Activated CD4-positive, alpha-beta T cell treated with anti-CD3 and anti-CD28 coated beads for 36 hours (primary cell): Measurements from ENCODE around the gene IGSF1. TPM values are rescaled to one million over a fixed set of nuclear protein-coding genes. Genes with fewer than 3 reads are reported as not detected.

Experiments used
- ATAC-seq: fragments of 200-7000 bp; cut with Tn5 transposase; one replicate; pipeline ENCODE4 v1.10.0; 2021; ENCODE audit warnings: mild to moderate bottlenecking, moderate library complexity
- CTCF ChIA-PET: fragments of 350-600 bp; sonication (Branson Sonifier 250); formaldehyde crosslinking; loops from one replicate; lab custom pipeline; 2021; ENCODE audit warnings: antibody characterized with exemption; lab: Charles Lee
- POLR2A ChIA-PET: fragments of 350-600 bp; sonication (Branson Sonifier 250); formaldehyde crosslinking; loops from one replicate; lab custom pipeline; 2021; ENCODE audit warnings: antibody characterized with exemption, inconsistent platforms; lab: Charles Lee
- DNase-seq: peaks from one replicate; pipeline ENCODE4 v3.0.0-alpha.2; 2020
- H3K27ac Mint-ChIP-seq: one replicate; pipeline ENCODE4 v1.8.0; 2021; ENCODE audit warnings: mixed read lengths
- H3K27me3 Mint-ChIP-seq: one replicate; pipeline ENCODE4 v1.8.0; 2021; ENCODE audit warnings: mixed read lengths
- H3K36me3 Mint-ChIP-seq: one replicate; pipeline ENCODE4 v1.8.0; 2021; ENCODE audit warnings: low read depth, mixed read lengths
- H3K4me1 Mint-ChIP-seq: one replicate; pipeline ENCODE4 v1.8.0; 2021; ENCODE audit warnings: mixed read lengths
- H3K4me3 Mint-ChIP-seq: one replicate; pipeline ENCODE4 v1.8.0; 2021; ENCODE audit warnings: mild to moderate bottlenecking, moderate library complexity, mixed read lengths
- H3K9me3 Mint-ChIP-seq: one replicate; pipeline ENCODE4 v1.8.0; 2021; ENCODE audit warnings: low read depth, mixed read lengths
- intact Hi-C, 2 experiments: fragments of 100-400 bp; cut with DNase I in 1 of 2; cut with micrococcal nuclease in 1 of 2; formaldehyde crosslinking; loops; one replicate each; pipeline versions ENCODE4 v1.14.2 to v1.15.1; 2022 to 2024; cut with DNase I, micrococcal nuclease
- total RNA-seq, 2 experiments: library from RNA; stranded (reverse); gene quantifications; one replicate each; pipeline ENCODE4 v1.2.3, GENCODE V29; 2021

IGSF1 gene
- total RNA-seq, 2 experiments from 2014 or later: not detected

DNA sequence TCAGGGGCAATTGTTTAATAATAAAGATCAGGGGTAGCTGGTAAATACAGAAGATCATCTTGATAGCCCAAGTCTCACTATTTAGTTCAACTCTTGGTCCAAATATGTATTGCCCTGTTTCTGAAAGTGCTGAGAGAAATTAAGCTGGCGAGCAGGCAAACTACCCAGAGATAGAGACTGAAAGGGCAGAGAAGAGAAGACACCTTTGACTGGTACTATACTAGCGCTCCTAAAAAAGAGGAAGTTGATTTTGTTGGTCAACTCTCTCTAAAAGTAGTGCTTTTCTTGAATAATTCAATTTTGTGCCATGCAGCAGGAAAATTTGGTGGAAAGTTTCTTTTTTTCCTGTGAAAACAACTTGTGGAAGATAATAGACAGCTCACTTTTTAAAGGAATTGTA, 64.0 kb downstream of the IGSF1 start:
- intact Hi-C loops: no loop called here
- Mint-ChIP-seq H3K27me3 (peaks cover 4% of the 10 kb centered on the region), H3K27ac (no peak overlapping the region), H3K4me1 (no peaks in the 10 kb centered on the region), H3K36me3 (no peaks in the 10 kb centered on the region), H3K4me3 (no peak overlapping the region), H3K9me3 (no peaks in the 10 kb centered on the region)
- CTCF ChIA-PET: no interaction called here
- DNase-seq (no peak), ATAC-seq (no peak)
- POLR2A ChIA-PET: no interaction called here

Other genes with a start within 250 kb of the IGSF1 start
- not detected for gene ARHGAP36, start 231.0 kb downstream of the IGSF1 start, total RNA-seq